Peyer's patch (tissue), 4 donors: ENCODE measurements around the gene SGIP1. TPM values are rescaled to one million over a fixed set of nuclear protein-coding genes. Genes with fewer than 3 reads are reported as not detected.
"Not testable (repeated sequence)": the region's sequence is repeated elsewhere in the genome, so short reads cannot be mapped to it uniquely, and the experiment has no call there.

Source experiments
- DNase-seq, 3 donors: peaks; one replicate each; pipeline ENCODE4 v3.0.0-alpha.2; 2017 to 2019
- H3K27ac ChIP-seq, 4 donors: fragments of 200-600 bp; sonication (generic); one replicate each; pipeline ENCODE4 v1.5.1; 2016 to 2019
- H3K27me3 ChIP-seq, 2 donors: fragments of 200-600 bp; sonication (generic); one replicate each; pipeline ENCODE4 v1.5.1; 2019
- H3K36me3 ChIP-seq, 3 donors: fragments of 200-600 bp; sonication (generic); one replicate each; pipeline ENCODE4 v1.5.1; 2016 to 2019
- H3K4me1 ChIP-seq, 4 donors: fragments of 200-600 bp; sonication (generic); one replicate each; pipeline ENCODE4 v1.5.1; 2016 to 2019
- H3K4me3 ChIP-seq, 4 donors: fragments of 200-600 bp; sonication (generic); 1 replicate in 3 of 4; 2 replicates in 1 of 4; pipeline ENCODE4 v1.5.1; 2016 to 2019; ENCODE audit warnings: mild to moderate bottlenecking in 1 of 4
- H3K9me3 ChIP-seq, 4 donors: fragments of 200-600 bp; sonication (generic); one replicate each; pipeline ENCODE4 v1.5.1; 2016 to 2019; ENCODE audit warnings: mild to moderate bottlenecking in 1 of 4
- CTCF ChIP-seq, 6 experiments: fragments of 450-650 bp in 4 of 6; fragments of 200-600 bp in 2 of 6; sonication (generic) in 1 of 6; IDR thresholded peaks; one replicate each; pipeline ENCODE4 v1.5.1; 2017 to 2019; ENCODE audit warnings: antibody characterized with exemption in 6 of 6, mild to moderate bottlenecking in 3 of 6, moderate library complexity in 1 of 6
- POLR2A ChIP-seq, 2 donors: fragments of 450-650 bp; IDR thresholded peaks; one replicate each; pipeline ENCODE4 v1.5.1; 2017; ENCODE audit warnings: antibody characterized with exemption in 2 of 2, mild to moderate bottlenecking in 2 of 2, moderate library complexity in 2 of 2
- total RNA-seq, 4 donors: library from RNA; depleted of rRNA; stranded (reverse); fragments of >200 nt; gene quantifications; one replicate each; pipeline ENCODE4 v1.1.0, GENCODE V29; 2016

Gene SGIP1
- total RNA-seq, 4 donors from 2014 or later = 0.47 to 14.9 (median 5.8) TPM

GRCh38 chr1:66576645-66577044 is 42.7 kb downstream of the SGIP1 start:
- Histone ChIP-seq H3K4me3 (no peak overlapping the region), H3K4me1 (peaks cover 0 to 12% (median 0%) of the 10 kb centered on the region in 4 donors), H3K27me3 (no peaks in the 10 kb centered on the region), H3K9me3 (no peaks in the 10 kb centered on the region), H3K36me3 (no peaks in the 10 kb centered on the region), H3K27ac (no peak overlapping the region)
- TF ChIP-seq CTCF (IDR thresholded peaks at IDR 0.05) = no peak
- no peak for TF ChIP-seq POLR2A (IDR thresholded peaks at IDR 0.05)
- DNase-seq = no peak

DNA sequence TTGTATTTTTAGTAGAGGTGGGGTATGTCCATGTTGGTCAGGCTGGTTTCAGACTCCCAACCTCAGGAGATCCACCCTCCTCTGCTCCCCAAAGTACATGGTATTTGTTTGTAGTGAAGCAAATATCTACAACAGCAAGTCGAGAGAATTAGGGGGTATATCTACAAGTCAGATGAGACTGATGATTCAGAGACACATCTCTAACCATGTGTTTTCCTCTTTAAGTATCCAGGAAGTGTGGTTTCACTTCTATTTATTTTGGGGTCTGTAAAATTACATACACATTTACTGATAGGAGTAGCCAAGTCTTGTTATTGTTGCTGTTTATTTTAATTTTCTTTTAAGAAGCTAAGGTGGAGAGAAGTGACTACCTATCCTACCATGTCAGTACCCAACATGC is 44.9 kb downstream of the SGIP1 start:
- TF ChIP-seq CTCF (IDR thresholded peaks at IDR 0.05) (no peak), POLR2A (IDR thresholded peaks at IDR 0.05) (no peak)
- H3K4me3 ChIP-seq = no peak overlapping the region
- H3K4me1 ChIP-seq = peaks cover 0 to 12% (median 0%) of the 10 kb centered on the region in 4 donors
- no peaks in the 10 kb centered on the region for H3K27me3 ChIP-seq
- no peak for DNase-seq
- H3K36me3 ChIP-seq = no peaks in the 10 kb centered on the region
- no peaks in the 10 kb centered on the region for H3K9me3 ChIP-seq
- H3K27ac ChIP-seq = no peak overlapping the region

DNA sequence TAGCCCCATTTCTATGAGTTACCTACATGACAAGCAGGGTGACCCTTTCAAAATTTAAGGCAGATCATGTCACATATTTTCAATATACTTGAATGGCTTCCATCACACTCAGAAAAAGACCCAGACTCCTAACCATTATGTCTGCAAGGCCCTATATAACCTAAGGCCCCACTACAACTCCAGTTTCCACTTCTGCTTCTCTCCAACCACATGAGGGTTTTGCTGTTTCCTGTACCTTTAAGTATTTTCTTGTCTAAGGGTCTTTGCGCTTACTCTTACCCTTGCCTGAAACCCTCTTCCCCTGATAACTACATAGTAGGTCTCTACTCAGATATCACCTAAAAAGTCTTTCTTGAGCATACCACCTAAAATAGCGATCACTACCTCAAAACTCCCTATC is 46.1 kb downstream of the SGIP1 start:
- Histone ChIP-seq H3K27ac (no peak overlapping the region), H3K27me3 (no peaks in the 10 kb centered on the region), H3K4me1 (peaks cover 0 to 12% (median 0%) of the 10 kb centered on the region in 4 donors), H3K4me3 (no peak overlapping the region), H3K9me3 (no peaks in the 10 kb centered on the region), H3K36me3 (no peaks in the 10 kb centered on the region)
- DNase-seq = no peak
- TF ChIP-seq CTCF (IDR thresholded peaks at IDR 0.05) (no peak), POLR2A (IDR thresholded peaks at IDR 0.05) (no peak)

GRCh38 chr1:66583021-66583420 is 49.1 kb downstream of the SGIP1 start:
- Histone ChIP-seq H3K27ac (no peak overlapping the region), H3K4me1 (no peaks in the 10 kb centered on the region), H3K9me3 (no peaks in the 10 kb centered on the region), H3K27me3 (no peaks in the 10 kb centered on the region), H3K36me3 (no peaks in the 10 kb centered on the region), H3K4me3 (no peak overlapping the region)
- TF ChIP-seq POLR2A (IDR thresholded peaks at IDR 0.05) = no peak
- no peak for TF ChIP-seq CTCF (IDR thresholded peaks at IDR 0.05)
- no peak for DNase-seq

GRCh38 chr1:66585002-66585401 is 51.0 kb downstream of the SGIP1 start:
- TF ChIP-seq CTCF (IDR thresholded peaks at IDR 0.05) = no peak
- no peak for TF ChIP-seq POLR2A (IDR thresholded peaks at IDR 0.05)
- Histone ChIP-seq H3K36me3 (no peaks in the 10 kb centered on the region), H3K9me3 (no peaks in the 10 kb centered on the region), H3K27me3 (no peaks in the 10 kb centered on the region), H3K27ac (no peak overlapping the region), H3K4me3 (no peak overlapping the region), H3K4me1 (no peaks in the 10 kb centered on the region)
- DNase-seq = no peak

DNA sequence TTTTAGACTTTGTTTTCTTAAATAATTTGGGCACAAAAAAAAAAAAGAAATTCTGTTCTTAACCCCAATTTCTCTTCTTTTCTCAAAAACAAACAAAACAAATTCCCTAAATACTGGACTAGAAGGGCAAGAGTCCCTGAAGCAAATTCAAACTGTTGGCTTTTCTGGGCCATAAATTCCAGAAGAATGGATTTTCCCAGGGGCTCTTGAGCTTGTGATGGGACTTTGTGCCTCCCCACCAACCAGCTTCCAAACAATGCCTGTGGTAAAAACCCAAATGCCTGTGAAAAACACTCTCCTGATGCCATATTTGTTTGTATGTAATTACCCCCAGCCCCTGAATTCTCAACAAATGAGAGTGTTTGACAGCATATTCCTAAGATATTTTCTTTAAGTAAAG is 55.4 kb downstream of the SGIP1 start:
- H3K27me3 ChIP-seq = no peaks in the 10 kb centered on the region
- H3K4me3 ChIP-seq = no peak overlapping the region
- TF ChIP-seq CTCF (IDR thresholded peaks at IDR 0.05) (no peak), POLR2A (IDR thresholded peaks at IDR 0.05) (no peak)
- H3K9me3 ChIP-seq = no peaks in the 10 kb centered on the region
- DNase-seq = no peak
- H3K27ac ChIP-seq = no peak overlapping the region
- no peaks in the 10 kb centered on the region for H3K4me1 ChIP-seq
- no peaks in the 10 kb centered on the region for H3K36me3 ChIP-seq

- H3K27me3 ChIP-seq, H3K4me3 ChIP-seq, H3K4me1 ChIP-seq, DNase-seq, H3K27ac ChIP-seq, H3K9me3 ChIP-seq, H3K36me3 ChIP-seq: not testable (repeated sequence)
Observed at GRCh38 chr1:66592106-66592507, 58.2 kb downstream of the SGIP1 start.
